CD4-positive, alpha-beta T cell (primary cell): ENCODE data around the gene PITX3. TPM values are rescaled to one million over a fixed set of nuclear protein-coding genes. Genes with fewer than 3 reads are reported as not detected.

ENCODE experiments used
- ATAC-seq: fragments of 200-7000 bp; cut with Tn5 transposase; one replicate; pipeline ENCODE4 v1.10.0; 2022; ENCODE audit warnings: mild to moderate bottlenecking; ENCODE audit not compliant: poor library complexity
- CTCF ChIA-PET: fragments of 350-600 bp; sonication (Branson Sonifier 250); formaldehyde crosslinking; loops from one replicate; lab custom pipeline; 2021; ENCODE audit warnings: antibody characterized with exemption, inconsistent platforms; lab: Charles Lee
- POLR2A ChIA-PET: fragments of 350-600 bp; sonication (Branson Sonifier 250); formaldehyde crosslinking; loops from one replicate; lab custom pipeline; 2021; ENCODE audit warnings: antibody characterized with exemption, inconsistent platforms; lab: Charles Lee
- DNase-seq, 14 experiments: peaks; one replicate each; pipeline ENCODE4 v3.0.0-alpha.2; 2013 to 2020; ENCODE audit warnings: mixed read lengths in 2 of 14
- H3K27ac ChIP-seq, 2 donors: one replicate each; pipeline versions ENCODE4 v1.5.1 to v1.7.0; 2013; ENCODE audit warnings: low read length in 2 of 2, low read depth in 1 of 2, mild to moderate bottlenecking in 1 of 2
- H3K27me3 ChIP-seq, 2 experiments: 1 replicate in 1 of 2; 2 replicates in 1 of 2; pipeline versions ENCODE4 v1.6.1 to v1.7.0; 2013; ENCODE audit warnings: low read length in 2 of 2, control low read depth in 1 of 2, mild to moderate bottlenecking in 1 of 2, moderate library complexity in 1 of 2; ENCODE audit not compliant: insufficient read depth in 2 of 2, control insufficient read depth in 1 of 2
- H3K36me3 ChIP-seq: one replicate; pipeline ENCODE4 v1.6.1; 2013; ENCODE audit warnings: low read length, control low read depth; ENCODE audit not compliant: insufficient read depth
- H3K4me1 ChIP-seq: one replicate; pipeline ENCODE4 v1.6.1; 2013; ENCODE audit warnings: low read length, control low read depth; ENCODE audit not compliant: insufficient read depth
- H3K4me3 ChIP-seq: one replicate; pipeline ENCODE4 v1.5.1; 2013; ENCODE audit warnings: mild to moderate bottlenecking, low read length, moderate library complexity
- H3K9me3 ChIP-seq, 2 experiments: 1 replicate in 1 of 2; 2 replicates in 1 of 2; pipeline versions ENCODE4 v1.6.1 to v1.7.0; 2013; ENCODE audit warnings: low read length in 2 of 2, mild to moderate bottlenecking in 2 of 2, control low read depth in 1 of 2, moderate library complexity in 1 of 2; ENCODE audit not compliant: control insufficient read depth in 1 of 2, insufficient read depth in 1 of 2
- H3K27ac Mint-ChIP-seq: one replicate; pipeline ENCODE4 v1.8.0; 2020; ENCODE audit warnings: mixed read lengths
- H3K27me3 Mint-ChIP-seq: one replicate; pipeline ENCODE4 v1.8.0; 2021; ENCODE audit warnings: mixed read lengths
- H3K36me3 Mint-ChIP-seq: one replicate; pipeline ENCODE4 v1.8.0; 2021; ENCODE audit warnings: low read depth, mixed read lengths
- H3K4me1 Mint-ChIP-seq: one replicate; pipeline ENCODE4 v1.8.0; 2021; ENCODE audit warnings: low read depth, mixed read lengths
- H3K4me3 Mint-ChIP-seq: one replicate; pipeline ENCODE4 v1.8.0; 2020; ENCODE audit warnings: mild to moderate bottlenecking, mixed read lengths
- H3K9me3 Mint-ChIP-seq: one replicate; pipeline ENCODE4 v1.8.0; 2020; ENCODE audit warnings: mixed read lengths
- intact Hi-C, 2 experiments: fragments of 100-400 bp; cut with DNase I in 1 of 2; cut with micrococcal nuclease in 1 of 2; formaldehyde crosslinking; loops; one replicate each; pipeline versions ENCODE4 v1.15.1 to v1.9.0; 2023 to 2025; cut with DNase I, micrococcal nuclease
- total RNA-seq, 174 experiments: library from RNA in 2 of 174; stranded (reverse) in 2 of 174; gene quantifications; one replicate each; pipeline ENCODE4 v1.2.3 and lab custom pipeline; 2021 to 2026
- TF ChIP-seq, protein P1 (sequence below): fragments of 200-600 bp; IDR thresholded peaks from one replicate; pipeline ENCODE4 v1.8.0; 2022; ENCODE audit warnings: antibody characterized with exemption, mild to moderate bottlenecking

PITX3 gene
- total RNA-seq, 2 experiments from 2014 or later = not detected

DNA sequence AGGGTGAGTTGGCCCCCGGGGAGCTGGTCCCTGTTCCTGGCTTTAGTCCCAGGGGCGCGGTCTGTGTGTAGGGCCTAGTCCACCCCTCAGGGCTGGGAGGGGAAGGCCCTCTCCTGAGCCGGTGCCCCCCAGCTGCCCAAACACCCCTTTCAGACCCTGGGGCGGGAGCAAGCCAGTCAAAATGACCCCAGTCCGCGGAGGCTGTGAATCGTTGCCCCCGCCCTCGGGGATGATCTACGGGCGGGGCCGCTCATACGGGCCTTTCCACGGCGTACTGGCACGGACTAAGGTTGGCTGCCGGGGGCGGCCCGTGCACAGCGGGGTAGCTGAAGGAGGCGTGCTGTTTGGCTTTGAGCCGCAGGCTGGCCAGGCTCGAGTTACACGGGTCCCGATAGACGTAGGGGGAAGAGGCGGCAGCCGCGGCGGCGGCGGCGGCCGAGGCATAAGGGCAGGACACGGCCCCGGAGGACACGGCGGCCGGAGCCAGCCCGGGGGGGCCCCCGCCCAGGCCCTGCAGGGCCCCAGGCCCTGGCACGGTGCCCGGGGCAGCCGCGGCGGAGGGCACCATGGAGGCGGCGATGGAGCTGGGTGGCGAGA lies 10.9 kb downstream of the PITX3 start:
- H3K4me1 Mint-ChIP-seq = peaks cover 21% of the 10 kb centered on the region
- DNase-seq (peak in 7 of 14 experiments; percentile 5 to 67 (median 24)), ATAC-seq (no peak)
- H3K4me3 Mint-ChIP-seq = peak overlapping the region; percentile 87
- intact Hi-C loops = no loop called here
- H3K36me3 Mint-ChIP-seq = no peaks in the 10 kb centered on the region
- H3K27ac Mint-ChIP-seq = no peak overlapping the region
- Histone ChIP-seq H3K4me3 (peak overlapping the region; percentile 59), H3K9me3 (peaks cover 0 to 8% of the 10 kb centered on the region in 2 experiments), H3K4me1 (peaks cover 40% of the 10 kb centered on the region), H3K36me3 (no peaks in the 10 kb centered on the region), H3K27me3 (peaks cover 38 to 50% of the 10 kb centered on the region in 2 experiments), H3K27ac (no peak overlapping the region)
- CTCF ChIA-PET = interaction anchor here (1.0 to 7.6 kb wide), 29 partner anchors 10 to 353 kb away, joined by 3 to 133 read pairs (median 5); partner anchors contain the start of genes CUEDC2, GBF1 and PITX3
- POLR2A ChIA-PET = interaction anchor here (0.6 to 3.7 kb wide), 15 partner anchors 11 to 412 kb away, joined by 3 to 26 read pairs (median 5); partner anchors contain the start of genes FBXL15, GBF1, NFKB2 and PITX3
- TF ChIP-seq, protein P1, sequence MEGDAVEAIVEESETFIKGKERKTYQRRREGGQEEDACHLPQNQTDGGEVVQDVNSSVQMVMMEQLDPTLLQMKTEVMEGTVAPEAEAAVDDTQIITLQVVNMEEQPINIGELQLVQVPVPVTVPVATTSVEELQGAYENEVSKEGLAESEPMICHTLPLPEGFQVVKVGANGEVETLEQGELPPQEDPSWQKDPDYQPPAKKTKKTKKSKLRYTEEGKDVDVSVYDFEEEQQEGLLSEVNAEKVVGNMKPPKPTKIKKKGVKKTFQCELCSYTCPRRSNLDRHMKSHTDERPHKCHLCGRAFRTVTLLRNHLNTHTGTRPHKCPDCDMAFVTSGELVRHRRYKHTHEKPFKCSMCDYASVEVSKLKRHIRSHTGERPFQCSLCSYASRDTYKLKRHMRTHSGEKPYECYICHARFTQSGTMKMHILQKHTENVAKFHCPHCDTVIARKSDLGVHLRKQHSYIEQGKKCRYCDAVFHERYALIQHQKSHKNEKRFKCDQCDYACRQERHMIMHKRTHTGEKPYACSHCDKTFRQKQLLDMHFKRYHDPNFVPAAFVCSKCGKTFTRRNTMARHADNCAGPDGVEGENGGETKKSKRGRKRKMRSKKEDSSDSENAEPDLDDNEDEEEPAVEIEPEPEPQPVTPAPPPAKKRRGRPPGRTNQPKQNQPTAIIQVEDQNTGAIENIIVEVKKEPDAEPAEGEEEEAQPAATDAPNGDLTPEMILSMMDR = no peak
- H3K9me3 Mint-ChIP-seq = no peaks in the 10 kb centered on the region
- H3K27me3 Mint-ChIP-seq = peaks cover 84% of the 10 kb centered on the region

- Mint-ChIP-seq H3K4me3 (peak overlapping the region; percentile 87), H3K27me3 (peaks cover 81% of the 10 kb centered on the region), H3K4me1 (peaks cover 21% of the 10 kb centered on the region), H3K9me3 (no peaks in the 10 kb centered on the region), H3K27ac (no peak overlapping the region), H3K36me3 (no peaks in the 10 kb centered on the region)
- Histone ChIP-seq H3K36me3 (no peaks in the 10 kb centered on the region), H3K4me1 (peaks cover 40% of the 10 kb centered on the region), H3K4me3 (peak overlapping the region; percentile 59), H3K27me3 (peaks cover 38 to 50% of the 10 kb centered on the region in 2 experiments), H3K9me3 (peaks cover 0 to 8% of the 10 kb centered on the region in 2 experiments), H3K27ac (no peak overlapping the region)
- DNase-seq (peak; percentile 75 to 93 (median 82)), ATAC-seq (peak; percentile 53)
- ChIA-PET POLR2A (interaction anchor here (0.7 to 3.7 kb wide), 13 partner anchors 11 to 354 kb away, joined by 3 to 26 read pairs (median 6); partner anchors contain the start of genes CUEDC2, FBXL15, GBF1 and NFKB2), CTCF (interaction anchor here (0.6 to 7.6 kb wide), 40 partner anchors 10 to 617 kb away, joined by 3 to 133 read pairs (median 4); partner anchors contain the start of genes C10orf95, GBF1, PITX3 and SUFU)
- TF ChIP-seq, protein P1 = peak; percentile 93
- intact Hi-C loops = loop anchor here (1.0 to 5.0 kb wide), 6 partner anchors 63 to 355 kb away; no protein-coding TSS in a partner anchor
Observed at GRCh38 chr10:102229810-102230263, 11.5 kb downstream of the PITX3 start.

DNA sequence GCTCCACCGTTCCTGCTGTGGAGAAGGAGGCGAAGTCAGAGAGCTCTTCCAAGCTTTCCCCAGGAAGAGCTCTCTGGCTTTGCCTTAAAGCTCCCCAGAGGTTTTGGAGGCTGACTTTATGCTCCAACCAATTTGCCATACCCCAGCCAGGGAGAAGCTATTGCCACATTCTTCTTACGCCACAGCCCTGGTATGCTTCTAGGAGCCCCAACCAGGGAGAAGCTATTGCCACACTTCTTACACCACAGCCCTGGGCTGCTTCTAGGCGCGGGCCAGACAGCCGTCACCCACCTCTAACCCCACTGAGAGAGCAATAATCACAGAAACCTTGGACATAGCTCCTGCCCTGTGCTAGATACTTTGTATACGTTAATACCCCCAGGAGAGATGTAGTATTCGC lies 14.3 kb downstream of the PITX3 start:
- peaks cover 0 to 8% of the 10 kb centered on the region in 2 experiments for H3K9me3 ChIP-seq
- H3K4me3 Mint-ChIP-seq = peak overlapping the region; percentile 36
- ChIA-PET POLR2A (interaction anchor here (1.2 to 1.3 kb wide), 2 partner anchors 17 to 19 kb away, joined by 3 read pairs; partner anchors contain the start of gene GBF1), CTCF (interaction anchor here (1.2 to 7.6 kb wide), 2 partner anchors 125 to 357 kb away, joined by 4 to 133 read pairs; no protein-coding TSS in a partner anchor)
- H3K36me3 ChIP-seq = no peaks in the 10 kb centered on the region
- intact Hi-C loops = loop anchor here in 1 of 2 experiments (5.0 kb wide), 1 partner anchor 60 kb away; no protein-coding TSS in a partner anchor
- peaks cover 40% of the 10 kb centered on the region for H3K4me1 ChIP-seq
- TF ChIP-seq, protein P1 = no peak
- H3K27me3 Mint-ChIP-seq = peaks cover 79% of the 10 kb centered on the region
- no peak overlapping the region for H3K27ac Mint-ChIP-seq
- no peak overlapping the region for H3K4me3 ChIP-seq
- peaks cover 33 to 43% of the 10 kb centered on the region in 2 experiments for H3K27me3 ChIP-seq
- ATAC-seq = no peak
- no peaks in the 10 kb centered on the region for H3K9me3 Mint-ChIP-seq
- H3K36me3 Mint-ChIP-seq = no peaks in the 10 kb centered on the region
- H3K4me1 Mint-ChIP-seq = peaks cover 18% of the 10 kb centered on the region
- no peak overlapping the region for H3K27ac ChIP-seq
- peak in 2 of 14 experiments; percentile 36 to 52 for DNase-seq
